ENCODE data around the gene PDK3. TPM values are rescaled to one million over a fixed set of nuclear protein-coding genes. Genes with fewer than 3 reads are reported as not detected.

Gene PDK3
- total and polyA plus RNA-seq, 10 donors, result 4.3 to 53.0 (median 30.1) TPM

DNA sequence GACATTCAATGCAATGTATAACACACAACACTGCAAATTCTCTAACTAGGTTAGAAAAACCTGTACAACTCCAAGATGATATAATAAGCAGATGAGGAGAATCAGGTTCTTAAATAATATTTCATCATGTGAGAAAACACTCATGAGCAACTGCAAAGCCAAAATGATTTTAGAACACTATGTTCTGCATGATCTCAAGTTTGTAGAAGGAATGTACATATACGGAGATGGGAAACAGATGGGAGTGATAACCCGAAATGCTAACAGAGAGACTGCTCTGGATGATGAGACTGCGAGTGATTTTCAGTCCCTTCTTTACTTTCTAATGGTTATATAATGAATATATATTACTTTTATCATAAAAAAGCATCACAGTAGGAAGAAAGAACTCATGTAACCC lies 101.2 kb downstream of the PDK3 start:
- intact Hi-C loops (cut with DNase I; ENCODE audit: low total_unique reads), result no loop called here
- no peak for DNase-seq
- no peak for TF ChIP-seq POLR2A (IDR thresholded peaks at IDR 0.05)
- no peak for TF ChIP-seq POLR2AphosphoS5 (IDR thresholded peaks at IDR 0.05)
- TF ChIP-seq, protein P1, sequence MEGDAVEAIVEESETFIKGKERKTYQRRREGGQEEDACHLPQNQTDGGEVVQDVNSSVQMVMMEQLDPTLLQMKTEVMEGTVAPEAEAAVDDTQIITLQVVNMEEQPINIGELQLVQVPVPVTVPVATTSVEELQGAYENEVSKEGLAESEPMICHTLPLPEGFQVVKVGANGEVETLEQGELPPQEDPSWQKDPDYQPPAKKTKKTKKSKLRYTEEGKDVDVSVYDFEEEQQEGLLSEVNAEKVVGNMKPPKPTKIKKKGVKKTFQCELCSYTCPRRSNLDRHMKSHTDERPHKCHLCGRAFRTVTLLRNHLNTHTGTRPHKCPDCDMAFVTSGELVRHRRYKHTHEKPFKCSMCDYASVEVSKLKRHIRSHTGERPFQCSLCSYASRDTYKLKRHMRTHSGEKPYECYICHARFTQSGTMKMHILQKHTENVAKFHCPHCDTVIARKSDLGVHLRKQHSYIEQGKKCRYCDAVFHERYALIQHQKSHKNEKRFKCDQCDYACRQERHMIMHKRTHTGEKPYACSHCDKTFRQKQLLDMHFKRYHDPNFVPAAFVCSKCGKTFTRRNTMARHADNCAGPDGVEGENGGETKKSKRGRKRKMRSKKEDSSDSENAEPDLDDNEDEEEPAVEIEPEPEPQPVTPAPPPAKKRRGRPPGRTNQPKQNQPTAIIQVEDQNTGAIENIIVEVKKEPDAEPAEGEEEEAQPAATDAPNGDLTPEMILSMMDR (IDR thresholded peaks at IDR 0.05 in 8 of 11, conservative IDR thresholded peaks at IDR 0.05 in 3 of 11), result no peak
- Histone ChIP-seq H3K4me3 (no peak overlapping the region), H3K27ac (no peak overlapping the region), H3K4me1 (no peaks in the 10 kb centered on the region), H3K9me3 (no peaks in the 10 kb centered on the region), H3K36me3 (no peaks in the 10 kb centered on the region), H3K27me3 (replicated peaks in 1 of 7) (no peaks in the 10 kb centered on the region)
- 67 to 93% (median 82%) methylated on average over 3 of the region's 3 CpGs for WGBS, 5 donors

DNA sequence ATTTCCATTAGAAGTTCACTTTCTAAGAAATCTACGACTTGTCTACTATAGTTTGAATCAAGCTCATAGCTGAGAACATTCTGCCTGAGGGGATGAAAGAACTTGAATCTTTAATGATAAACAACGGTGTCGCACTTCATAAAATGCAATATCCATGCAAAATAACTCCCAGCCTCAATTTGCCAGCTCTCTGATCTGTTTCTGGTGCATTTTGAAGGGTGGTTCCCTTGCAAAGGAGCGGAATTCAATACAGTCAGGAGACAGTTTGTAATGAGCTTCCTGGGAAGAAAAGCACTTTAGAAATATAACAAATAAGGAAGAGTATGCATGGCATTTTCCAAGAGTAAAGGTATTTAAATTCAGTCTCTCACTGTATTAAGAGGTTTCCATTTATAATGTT lies 102.1 kb downstream of the PDK3 start:
- DNase-seq, result no peak
- Histone ChIP-seq H3K27me3 (replicated peaks in 1 of 7) (no peaks in the 10 kb centered on the region), H3K36me3 (no peaks in the 10 kb centered on the region), H3K9me3 (no peaks in the 10 kb centered on the region), H3K4me1 (no peaks in the 10 kb centered on the region), H3K27ac (no peak overlapping the region), H3K4me3 (no peak overlapping the region)
- TF ChIP-seq, protein P1 (IDR thresholded peaks at IDR 0.05 in 8 of 11, conservative IDR thresholded peaks at IDR 0.05 in 3 of 11), result no peak
- TF ChIP-seq POLR2AphosphoS5 (IDR thresholded peaks at IDR 0.05) (no peak), POLR2A (IDR thresholded peaks at IDR 0.05) (no peak)
- intact Hi-C loops (cut with DNase I; ENCODE audit: low total_unique reads), result no loop called here
- 78 to 97% (median 84%) methylated on average over 4 of the region's 4 CpGs for WGBS, 5 donors

GRCh38 chrX:24574743-24575142 lies 109.7 kb downstream of the PDK3 start:
- no peaks in the 10 kb centered on the region for H3K27me3 ChIP-seq (replicated peaks in 1 of 7)
- H3K4me1 ChIP-seq, result no peaks in the 10 kb centered on the region
- no peak overlapping the region for H3K4me3 ChIP-seq
- H3K9me3 ChIP-seq, result no peaks in the 10 kb centered on the region
- no peaks in the 10 kb centered on the region for H3K36me3 ChIP-seq
- TF ChIP-seq, protein P1 (IDR thresholded peaks at IDR 0.05 in 8 of 11, conservative IDR thresholded peaks at IDR 0.05 in 3 of 11), result no peak
- no peak for TF ChIP-seq POLR2AphosphoS5 (IDR thresholded peaks at IDR 0.05)
- no peak for TF ChIP-seq POLR2A (IDR thresholded peaks at IDR 0.05)
- 63 to 86% (median 81%) methylated on average over 4 of the region's 4 CpGs for WGBS, 5 donors
- intact Hi-C loops (cut with DNase I; ENCODE audit: low total_unique reads), result no loop called here
- no peak overlapping the region for H3K27ac ChIP-seq
- no peak for DNase-seq

GRCh38 chrX:24575496-24575895 lies 110.4 kb downstream of the PDK3 start:
- H3K27me3 ChIP-seq (replicated peaks in 1 of 7), result no peaks in the 10 kb centered on the region
- H3K36me3 ChIP-seq, result no peaks in the 10 kb centered on the region
- intact Hi-C loops (cut with DNase I; ENCODE audit: low total_unique reads), result no loop called here
- no peak for DNase-seq
- no peak overlapping the region for H3K27ac ChIP-seq
- no peaks in the 10 kb centered on the region for H3K4me1 ChIP-seq
- 68 to 100% (median 81%) methylated on average over 1 of the region's 1 CpG for WGBS, 5 donors
- H3K9me3 ChIP-seq, result no peaks in the 10 kb centered on the region
- no peak for TF ChIP-seq POLR2AphosphoS5 (IDR thresholded peaks at IDR 0.05)
- TF ChIP-seq, protein P1 (IDR thresholded peaks at IDR 0.05 in 8 of 11, conservative IDR thresholded peaks at IDR 0.05 in 3 of 11), result no peak
- no peak for TF ChIP-seq POLR2A (IDR thresholded peaks at IDR 0.05)
- no peak overlapping the region for H3K4me3 ChIP-seq

Measured in spleen (tissue), 11 donors.